HepG2 (cell line): Measurements from ENCODE around the gene ATRIP.

Experiments
- ATF7 ChIP-seq, 2 experiments: fragments of 450-650 bp in 1 of 2; sonication (generic) in 1 of 2; formaldehyde crosslinking in 1 of 2; IDR thresholded peaks; 2 replicates each; pipeline versions ENCODE4 v1.4.0 to v1.6.1; 2016 to 2020; ENCODE audit warnings: antibody characterized with exemption in 1 of 2, mild to moderate bottlenecking in 1 of 2, missing genetic modification reagents in 1 of 2
- BATF2 ChIP-seq: sonication (generic); formaldehyde crosslinking; IDR thresholded peaks from 2 replicates; pipeline ENCODE4 v1.8.0; 2022; ENCODE audit warnings: mild to moderate bottlenecking, missing genetic modification reagents, moderate library complexity
- CHD4 ChIP-seq: fragments of 200-600 bp; sonication (generic); IDR thresholded peaks from 2 replicates; pipeline ENCODE4 v1.7.0; 2017; ENCODE audit warnings: mild to moderate bottlenecking, low read length, borderline replicate concordance
- FOXO1 ChIP-seq: sonication (generic); formaldehyde crosslinking; IDR thresholded peaks from 2 replicates; pipeline ENCODE4 v1.4.0; 2020; ENCODE audit warnings: missing genetic modification reagents
- MAX ChIP-seq: IDR thresholded peaks from 2 replicates; pipeline ENCODE4 v1.6.1; 2012; ENCODE audit warnings: inconsistent platforms
- TCF12 ChIP-seq, 2 experiments: fragments of 450-650 bp in 1 of 2; sonication (generic) in 1 of 2; formaldehyde crosslinking in 1 of 2; IDR thresholded peaks; 2 replicates each; pipeline versions ENCODE4 v1.6.1 to v1.8.0; 2017 to 2022; ENCODE audit warnings: antibody characterized with exemption in 1 of 2, mild to moderate bottlenecking in 1 of 2, missing genetic modification reagents in 1 of 2, moderate library complexity in 1 of 2
- USF2 ChIP-seq, 2 experiments: sonication (generic) in 1 of 2; formaldehyde crosslinking in 1 of 2; IDR thresholded peaks; 2 replicates each; pipeline versions ENCODE4 v1.5.1 to v1.6.1; 2011 to 2020; ENCODE audit warnings: borderline replicate concordance in 1 of 2, low read depth in 1 of 2, low read length in 1 of 2, mild to moderate bottlenecking in 1 of 2, missing genetic modification reagents in 1 of 2, moderate library complexity in 1 of 2
- ZFP41 ChIP-seq: sonication (generic); formaldehyde crosslinking; IDR thresholded peaks from 2 replicates; pipeline ENCODE4 v1.4.0; 2020; ENCODE audit warnings: mild to moderate bottlenecking, missing genetic modification reagents, borderline replicate concordance
- ZMYM4 ChIP-seq: sonication (generic); formaldehyde crosslinking; IDR thresholded peaks from 2 replicates; pipeline ENCODE4 v1.8.1; 2023; ENCODE audit warnings: mild to moderate bottlenecking, missing genetic modification reagents
- TF ChIP-seq, protein P1 (sequence below): IDR thresholded peaks from 2 replicates; pipeline ENCODE4 v1.6.1; 2016; ENCODE audit warnings: mild to moderate bottlenecking, missing biosample characterization, missing genetic modification reagents
- TF ChIP-seq, protein P2 (sequence below): sonication (generic); formaldehyde crosslinking; IDR thresholded peaks from 2 replicates; pipeline ENCODE4 v1.8.1; 2023; ENCODE audit warnings: mild to moderate bottlenecking, missing genetic modification reagents

GRCh38 chr3:48413611-48414010, 32.9 kb upstream of the ATRIP start:
- no peak for TF ChIP-seq ZMYM4 (CRISPR knock-in tag)
- TF ChIP-seq ATF7 (IDR thresholded peaks at IDR 0.05): no peak
- no peak for TF ChIP-seq ATF7 (CRISPR knock-in tag; IDR thresholded peaks at IDR 0.05)
- no peak for TF ChIP-seq MAX
- no peak for TF ChIP-seq FOXO1 (CRISPR knock-in tag)
- TF ChIP-seq BATF2 (CRISPR knock-in tag): no peak
- no peak for TF ChIP-seq USF2 (IDR thresholded peaks at IDR 0.05; ENCODE audit: low read depth, low read length)
- no peak for TF ChIP-seq USF2 (CRISPR knock-in tag; IDR thresholded peaks at IDR 0.05; ENCODE audit: borderline replicate concordance)
- TF ChIP-seq TCF12 (IDR thresholded peaks at IDR 0.05): no peak
- TF ChIP-seq TCF12 (CRISPR knock-in tag; IDR thresholded peaks at IDR 0.05): no peak
- TF ChIP-seq, protein P1, sequence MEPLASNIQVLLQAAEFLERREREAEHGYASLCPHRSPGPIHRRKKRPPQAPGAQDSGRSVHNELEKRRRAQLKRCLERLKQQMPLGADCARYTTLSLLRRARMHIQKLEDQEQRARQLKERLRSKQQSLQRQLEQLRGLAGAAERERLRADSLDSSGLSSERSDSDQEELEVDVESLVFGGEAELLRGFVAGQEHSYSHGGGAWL (CRISPR knock-in tag): no peak
- TF ChIP-seq ZFP41 (CRISPR knock-in tag): no peak
- no peak for TF ChIP-seq CHD4
- TF ChIP-seq, protein P2, sequence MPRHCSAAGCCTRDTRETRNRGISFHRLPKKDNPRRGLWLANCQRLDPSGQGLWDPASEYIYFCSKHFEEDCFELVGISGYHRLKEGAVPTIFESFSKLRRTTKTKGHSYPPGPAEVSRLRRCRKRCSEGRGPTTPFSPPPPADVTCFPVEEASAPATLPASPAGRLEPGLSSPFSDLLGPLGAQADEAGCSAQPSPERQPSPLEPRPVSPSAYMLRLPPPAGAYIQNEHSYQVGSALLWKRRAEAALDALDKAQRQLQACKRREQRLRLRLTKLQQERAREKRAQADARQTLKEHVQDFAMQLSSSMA (CRISPR knock-in tag): no peak
